IPS DF 4.7 (cell line): ENCODE results near the gene BRCC3.
"Not testable (repeated sequence)": the region's sequence is repeated elsewhere in the genome, so short reads cannot be mapped to it uniquely, and the experiment has no call there.

Source experiments
- DNase-seq: peaks from one replicate; pipeline ENCODE4 v3.0.0-alpha.2; 2013; ENCODE audit warnings: low spot score; ENCODE audit errors: extremely low read depth

Gene BRCC3

GRCh38 chrX:155143959-155144548 lies 72.7 kb downstream of the BRCC3 start:
- DNase-seq = no peak

DNA sequence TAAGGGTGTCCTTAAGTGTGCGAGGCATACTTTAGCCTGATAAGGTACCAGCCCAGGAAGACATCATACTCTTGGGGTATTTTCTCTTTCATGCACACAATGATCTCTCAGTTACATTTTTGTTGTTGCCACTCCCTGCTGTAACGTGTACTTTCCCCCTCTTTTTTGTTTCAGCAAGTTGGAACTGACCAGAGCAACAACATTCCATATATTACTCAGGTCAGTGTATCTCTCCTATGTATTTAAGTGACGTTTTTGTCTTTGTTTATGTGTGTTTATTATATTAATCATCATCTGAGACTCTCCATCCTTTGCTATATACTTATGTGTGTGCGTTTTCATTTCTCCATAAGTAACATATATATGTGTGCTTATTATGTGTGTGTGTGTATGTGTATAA lies 73.6 kb downstream of the BRCC3 start:
- no peak for DNase-seq

DNA sequence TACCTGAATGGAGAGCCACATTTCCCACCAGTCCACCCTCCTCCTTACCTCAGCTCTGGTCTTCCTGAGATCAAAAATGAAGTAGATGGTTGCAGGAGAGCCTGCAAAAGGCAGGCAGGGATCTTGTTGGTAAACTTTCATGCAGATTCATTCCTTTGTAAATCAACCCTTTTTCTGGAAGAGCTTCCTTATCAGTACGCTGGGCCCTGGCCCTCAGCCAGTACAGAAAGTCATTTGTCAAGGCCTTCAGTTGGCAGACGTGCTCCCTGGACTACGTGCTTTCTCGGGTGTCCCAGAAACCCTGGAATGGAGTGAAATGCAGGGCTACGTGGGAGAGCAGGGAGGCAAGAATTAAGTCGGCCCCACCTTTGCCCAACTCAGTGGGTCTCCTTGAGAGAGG lies 76.3 kb downstream of the BRCC3 start:
- DNase-seq = not testable (repeated sequence)

DNA sequence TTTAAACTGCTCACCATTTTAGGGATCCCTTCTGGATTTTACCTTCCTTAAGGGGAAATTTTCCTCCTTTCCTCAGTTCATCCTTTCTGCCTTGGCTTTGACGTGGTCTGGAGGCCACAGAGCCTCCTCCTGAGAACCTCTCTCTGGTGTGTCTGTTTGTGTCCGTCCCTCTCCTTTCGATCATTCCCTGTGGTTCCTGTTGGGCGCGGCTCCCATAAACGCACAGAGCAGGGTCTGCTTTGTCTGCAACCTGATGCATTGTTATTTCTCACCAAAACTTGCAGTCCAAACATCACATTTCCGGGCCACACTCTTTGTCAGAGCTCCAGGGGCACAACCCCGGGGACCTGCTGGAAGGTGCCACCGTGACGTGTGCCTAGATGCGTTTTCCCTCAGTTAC lies 76.9 kb downstream of the BRCC3 start:
- not testable (repeated sequence) for DNase-seq

DNA sequence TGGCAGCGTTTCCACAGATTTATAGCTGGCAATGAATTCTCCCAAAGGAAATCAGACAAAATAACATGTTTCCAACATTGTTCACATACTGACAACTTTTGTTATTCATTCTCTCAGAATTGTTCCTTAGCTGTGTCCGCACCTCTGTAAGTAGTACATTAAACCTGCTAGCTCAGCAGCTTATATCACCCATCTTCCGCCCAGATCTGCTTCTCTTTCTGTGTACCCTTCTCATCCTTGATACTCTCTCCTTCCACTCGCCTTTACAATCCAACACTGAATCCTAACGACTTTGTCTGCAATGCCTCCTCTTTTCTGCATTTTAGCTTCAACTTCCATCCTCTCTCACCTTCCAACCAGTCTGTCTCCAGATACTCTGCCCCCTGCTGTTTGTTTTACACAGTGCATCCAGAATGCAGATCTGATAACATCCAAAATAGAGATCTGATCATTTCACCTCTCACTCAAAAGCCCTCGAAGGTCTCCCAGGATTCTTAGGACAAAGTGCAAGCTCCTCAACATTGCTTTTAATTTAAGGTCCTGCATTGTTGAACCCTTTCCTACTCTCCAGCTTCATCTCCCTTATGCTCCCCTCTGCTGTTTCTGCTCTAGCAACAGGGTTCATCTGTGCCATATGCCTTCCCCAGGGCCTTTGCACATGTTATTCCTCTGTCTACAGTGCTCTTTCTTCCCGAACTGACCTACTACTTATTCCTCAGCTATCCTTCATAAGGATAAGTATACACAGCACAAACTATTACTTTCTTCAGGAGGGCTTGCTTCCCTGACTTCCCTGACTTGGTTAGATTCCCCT lies 77.6 kb downstream of the BRCC3 start:
- peak; percentile 11 for DNase-seq

- DNase-seq = no peak
Observed at GRCh38 chrX:155169881-155170280, 98.6 kb downstream of the BRCC3 start.
